CD14-positive monocyte (primary cell): ENCODE data around the gene FADS2. TPM values are rescaled to one million over a fixed set of nuclear protein-coding genes. Genes with fewer than 3 reads are reported as not detected.

Experiments
- DNase-seq, 3 donors: peaks; one replicate each; pipeline ENCODE4 v3.0.0-alpha.2; 2011 to 2022
- H2AFZ ChIP-seq: 2 replicates; pipeline ENCODE4 v1.6.0; 2012; ENCODE audit warnings: mild to moderate bottlenecking, low read depth, low read length, inconsistent platforms; ENCODE audit not compliant: insufficient read depth, poor library complexity, severe bottlenecking
- H3K27ac ChIP-seq, 2 donors: 1 replicate in 1 of 2; 2 replicates in 1 of 2; pipeline ENCODE4 v1.5.1; 2012 to 2013; ENCODE audit warnings: low read length in 2 of 2, control low read depth in 1 of 2, inconsistent platforms in 1 of 2, low read depth in 1 of 2, mild to moderate bottlenecking in 1 of 2
- H3K27me3 ChIP-seq, 2 donors: one replicate each; pipeline versions ENCODE4 v1.6.0 to v1.6.1; 2011 to 2013; ENCODE audit warnings: low read length in 2 of 2; ENCODE audit not compliant: control insufficient read depth in 2 of 2, insufficient read depth in 2 of 2
- H3K36me3 ChIP-seq, 2 donors: replicated peaks in 1 of 2; 1 replicate in 1 of 2; 2 replicates in 1 of 2; pipeline versions ENCODE4 v1.5.1 to v1.6.1; 2012 to 2013; ENCODE audit warnings: low read length in 2 of 2, control low read depth in 1 of 2, inconsistent platforms in 1 of 2, mild to moderate bottlenecking in 1 of 2; ENCODE audit not compliant: insufficient read depth in 2 of 2, control insufficient read depth in 1 of 2
- H3K4me1 ChIP-seq, 2 donors: 1 replicate in 1 of 2; 2 replicates in 1 of 2; pipeline versions ENCODE4 v1.5.1 to v1.6.1; 2012 to 2013; ENCODE audit warnings: low read length in 2 of 2, control low read depth in 1 of 2, inconsistent platforms in 1 of 2, mild to moderate bottlenecking in 1 of 2, moderate library complexity in 1 of 2; ENCODE audit not compliant: insufficient read depth in 2 of 2, control insufficient read depth in 1 of 2
- H3K4me2 ChIP-seq: replicated peaks from 2 replicates; pipeline ENCODE3; 2012; ENCODE audit warnings: low read length, moderate library complexity, mild to moderate bottlenecking; ENCODE audit not compliant: poor library complexity, severe bottlenecking; ENCODE audit errors: extremely low read depth
- H3K4me3 ChIP-seq, 3 experiments: fragments of 200-600 bp in 1 of 3; sonication (generic) in 1 of 3; replicated peaks in 1 of 3; 1 replicate in 2 of 3; 2 replicates in 1 of 3; pipeline ENCODE4 v1.5.1; 2011 to 2013; ENCODE audit warnings: low read length in 3 of 3, mild to moderate bottlenecking in 3 of 3, control low read depth in 2 of 3, low read depth in 2 of 3, inconsistent platforms in 1 of 3, moderate library complexity in 1 of 3
- H3K79me2 ChIP-seq: 2 replicates; pipeline ENCODE4 v1.6.0; 2012; ENCODE audit warnings: mild to moderate bottlenecking, control low read depth, inconsistent platforms, low read length, moderate library complexity; ENCODE audit not compliant: insufficient read depth
- H3K9ac ChIP-seq: 2 replicates; pipeline ENCODE4 v1.6.0; 2017; ENCODE audit warnings: low read length, mild to moderate bottlenecking; ENCODE audit not compliant: insufficient read depth, poor library complexity, severe bottlenecking
- H3K9me3 ChIP-seq, 2 donors: replicated peaks in 1 of 2; 1 replicate in 1 of 2; 2 replicates in 1 of 2; pipeline versions ENCODE4 v1.5.1 to v1.6.1; 2012 to 2013; ENCODE audit warnings: low read length in 2 of 2, control low read depth in 1 of 2; ENCODE audit not compliant: control insufficient read depth in 1 of 2, insufficient read depth in 1 of 2
- H4K20me1 ChIP-seq: 2 replicates; pipeline ENCODE4 v1.6.0; 2012; ENCODE audit warnings: mild to moderate bottlenecking, low read length, control low read depth, moderate library complexity; ENCODE audit not compliant: insufficient read depth
- H3K27ac Mint-ChIP-seq, 7 donors: one replicate each; pipeline ENCODE4 v1.8.0; 2020; ENCODE audit warnings: mild to moderate bottlenecking in 7 of 7, mixed read lengths in 7 of 7, moderate library complexity in 6 of 7, inconsistent platforms in 2 of 7
- H3K27me3 Mint-ChIP-seq, 3 donors: one replicate each; pipeline ENCODE4 v1.8.0; 2021 to 2022; ENCODE audit warnings: low read depth in 3 of 3, mild to moderate bottlenecking in 3 of 3, mixed read lengths in 3 of 3, moderate library complexity in 3 of 3, inconsistent platforms in 1 of 3
- H3K36me3 Mint-ChIP-seq, 2 donors: one replicate each; pipeline ENCODE4 v1.8.0; 2020; ENCODE audit warnings: mixed read lengths in 2 of 2, inconsistent platforms in 1 of 2, mild to moderate bottlenecking in 1 of 2
- H3K4me1 Mint-ChIP-seq: one replicate; pipeline ENCODE4 v1.8.0; 2020; ENCODE audit warnings: mild to moderate bottlenecking, mixed read lengths
- H3K4me3 Mint-ChIP-seq, 2 donors: one replicate each; pipeline ENCODE4 v1.8.0; 2020; ENCODE audit warnings: mild to moderate bottlenecking in 2 of 2, mixed read lengths in 2 of 2, moderate library complexity in 1 of 2
- H3K9me3 Mint-ChIP-seq, 7 donors: one replicate each; pipeline ENCODE4 v1.8.0; 2020 to 2022; ENCODE audit warnings: mixed read lengths in 7 of 7, mild to moderate bottlenecking in 6 of 7, moderate library complexity in 6 of 7, inconsistent platforms in 2 of 7
- WGBS: methylation state at CpG from one replicate; pipeline ENCODE4 v1.1.5; 2013; ENCODE audit warnings: missing lambda C conversion rate; ENCODE audit not compliant: insufficient coverage; 5-methylcytosine and 5-hydroxymethylcytosine counted together
- intact Hi-C, 2 donors: fragments of 100-400 bp; cut with micrococcal nuclease; formaldehyde crosslinking; loops; one replicate each; pipeline versions ENCODE4 v1.15.0 to v1.15.1; 2023
- polyA plus RNA-seq, 3 donors: library from polyadenylated mRNA; depleted of rRNA in 1 of 3; unstranded in 2 of 3; stranded (reverse) in 1 of 3; fragments of 300-500 nt in 2 of 3; fragments of >200 nt in 1 of 3; fragmentation: Illumina TruSeq in 2 of 3; gene quantifications; 1 replicate in 2 of 3; 2 replicates in 1 of 3; pipeline ENCODE4 v1.2.3, GENCODE V29; 2012 to 2021
- TF ChIP-seq, protein P1 (sequence below): fragments of 200-600 bp; IDR thresholded peaks from one replicate; pipeline ENCODE4 v1.8.0; 2022; ENCODE audit warnings: antibody characterized with exemption, mild to moderate bottlenecking

FADS2 gene
- polyA plus RNA-seq, 3 donors = 5.1 to 19.9 (median 6.4) TPM

DNA sequence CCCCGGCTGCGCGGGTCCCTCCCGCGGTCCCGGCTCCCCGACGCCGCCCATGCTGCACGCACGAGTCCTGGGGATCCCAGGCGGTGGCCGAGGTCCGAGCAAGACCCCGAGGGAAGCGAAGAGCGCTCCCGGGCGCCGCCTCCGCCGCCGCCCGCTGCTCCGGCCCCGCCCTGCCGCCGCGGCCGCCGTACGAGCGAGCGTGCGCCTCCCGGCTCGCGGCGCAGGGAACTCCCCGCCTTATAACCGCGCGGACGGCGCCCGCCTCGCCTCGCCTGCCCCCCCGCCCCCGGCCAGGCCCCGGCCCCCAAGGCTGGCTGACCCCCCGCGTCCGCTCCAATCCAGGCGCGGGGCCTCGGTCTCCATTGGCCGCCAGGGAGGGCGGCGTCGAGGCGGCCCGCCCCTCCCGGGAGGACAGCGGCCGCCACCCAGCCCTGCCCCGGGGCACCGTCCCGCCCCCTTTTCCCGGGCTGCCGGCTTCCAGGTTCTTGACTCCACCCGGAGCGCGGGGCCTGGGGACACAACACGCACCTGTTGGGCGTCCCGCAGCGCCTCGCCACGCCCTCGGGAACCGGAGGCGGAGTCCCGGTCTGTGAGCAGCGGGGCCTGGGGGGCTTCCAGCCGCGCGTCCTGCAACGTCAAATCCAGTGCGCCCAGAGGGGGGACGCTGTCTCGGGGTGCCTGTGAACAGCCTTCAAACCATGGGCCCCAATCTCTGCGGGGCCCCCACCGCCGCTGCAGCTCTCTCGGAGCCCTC lies 63.4 kb downstream of the FADS2 start, which contains the start of gene FADS3:
TSS of gene FADS3 (minus strand) at position 215 of the 754 bp plus-strand sequence. CDS start at position 51, 164 bp downstream.
- DNase-seq = peak; percentile 44 to 49 (median 45)
- Mint-ChIP-seq H3K4me3 (peak within 1 kb of the TSS; percentile 79 to 88), H3K36me3 (no peaks in the 10 kb centered on the region), H3K4me1 (peaks cover 23% of the 10 kb centered on the region), H3K9me3 (peaks cover 0 to 5% (median 2%) of the 10 kb centered on the region in 7 donors), H3K27ac (peak within 1 kb of the TSS in 6 of 7 donors; percentile 21 to 86 (median 72)), H3K27me3 (peaks cover 9 to 18% (median 17%) of the 10 kb centered on the region in 3 donors)
- intact Hi-C loops = loop anchor here in 1 of 2 donors (5.0 kb wide), 1 partner anchor 94 kb away; no protein-coding TSS in a partner anchor
- no peaks in the 10 kb centered on the region for H3K36me3 ChIP-seq
- peak within 1 kb of the TSS; percentile 95 for H3K4me2 ChIP-seq
- TF ChIP-seq, protein P1, sequence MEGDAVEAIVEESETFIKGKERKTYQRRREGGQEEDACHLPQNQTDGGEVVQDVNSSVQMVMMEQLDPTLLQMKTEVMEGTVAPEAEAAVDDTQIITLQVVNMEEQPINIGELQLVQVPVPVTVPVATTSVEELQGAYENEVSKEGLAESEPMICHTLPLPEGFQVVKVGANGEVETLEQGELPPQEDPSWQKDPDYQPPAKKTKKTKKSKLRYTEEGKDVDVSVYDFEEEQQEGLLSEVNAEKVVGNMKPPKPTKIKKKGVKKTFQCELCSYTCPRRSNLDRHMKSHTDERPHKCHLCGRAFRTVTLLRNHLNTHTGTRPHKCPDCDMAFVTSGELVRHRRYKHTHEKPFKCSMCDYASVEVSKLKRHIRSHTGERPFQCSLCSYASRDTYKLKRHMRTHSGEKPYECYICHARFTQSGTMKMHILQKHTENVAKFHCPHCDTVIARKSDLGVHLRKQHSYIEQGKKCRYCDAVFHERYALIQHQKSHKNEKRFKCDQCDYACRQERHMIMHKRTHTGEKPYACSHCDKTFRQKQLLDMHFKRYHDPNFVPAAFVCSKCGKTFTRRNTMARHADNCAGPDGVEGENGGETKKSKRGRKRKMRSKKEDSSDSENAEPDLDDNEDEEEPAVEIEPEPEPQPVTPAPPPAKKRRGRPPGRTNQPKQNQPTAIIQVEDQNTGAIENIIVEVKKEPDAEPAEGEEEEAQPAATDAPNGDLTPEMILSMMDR = no peak
- H3K27ac ChIP-seq = peak within 1 kb of the TSS in 1 of 2 donors; percentile 23
- H3K27me3 ChIP-seq = peaks cover 0 to 19% of the 10 kb centered on the region in 2 donors
- peak within 1 kb of the TSS; percentile 87 for H2AFZ ChIP-seq
- H3K4me3 ChIP-seq = peak within 1 kb of the TSS; percentile 58 to 79 (median 60)
- H3K4me1 ChIP-seq = peaks cover 12 to 28% of the 10 kb centered on the region in 2 donors
- no peaks in the 10 kb centered on the region for H3K9me3 ChIP-seq
- under 1% methylated on average over 91 of the region's 96 CpGs for WGBS
- no peaks in the 10 kb centered on the region for H4K20me1 ChIP-seq
- H3K79me2 ChIP-seq = no peaks in the 10 kb centered on the region
- peak within 1 kb of the TSS; percentile 66 for H3K9ac ChIP-seq

DNA sequence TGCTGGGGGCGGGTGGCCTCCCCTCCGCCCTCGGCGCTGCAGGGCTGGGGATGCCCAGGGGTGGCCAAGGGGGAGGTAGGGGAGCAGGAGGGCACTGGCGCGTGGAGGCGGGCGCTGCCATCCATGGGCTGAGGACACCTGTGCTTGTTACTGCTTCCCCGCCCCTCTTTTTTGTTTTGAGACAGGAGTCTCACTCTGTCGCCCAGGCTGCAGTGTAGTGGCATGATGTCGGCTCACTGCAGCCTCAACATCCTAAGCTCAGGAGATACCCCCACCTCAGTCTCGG lies 63.9 kb downstream of the FADS2 start:
- H3K4me3 ChIP-seq = peak overlapping the region; percentile 28 to 79 (median 32)
- peak overlapping the region; percentile 87 for H2AFZ ChIP-seq
- no peaks in the 10 kb centered on the region for H3K36me3 Mint-ChIP-seq
- no peak overlapping the region for H3K27ac ChIP-seq
- peak overlapping the region; percentile 67 for H3K4me3 Mint-ChIP-seq
- H3K27me3 ChIP-seq = peaks cover 0 to 19% of the 10 kb centered on the region in 2 donors
- H3K4me1 Mint-ChIP-seq = peaks cover 23% of the 10 kb centered on the region
- peak overlapping the region; percentile 66 for H3K9ac ChIP-seq
- peak overlapping the region; percentile 95 for H3K4me2 ChIP-seq
- H3K4me1 ChIP-seq = peaks cover 12 to 28% of the 10 kb centered on the region in 2 donors
- H3K79me2 ChIP-seq = no peaks in the 10 kb centered on the region
- H3K9me3 Mint-ChIP-seq = peaks cover 0 to 2% (median 0%) of the 10 kb centered on the region in 7 donors
- no peaks in the 10 kb centered on the region for H3K36me3 ChIP-seq
- H3K27ac Mint-ChIP-seq = no peak overlapping the region
- TF ChIP-seq, protein P1 = no peak
- no peaks in the 10 kb centered on the region for H3K9me3 ChIP-seq
- intact Hi-C loops = loop anchor here in 1 of 2 donors (5.0 kb wide), 1 partner anchor 95 kb away; no protein-coding TSS in a partner anchor
- no peaks in the 10 kb centered on the region for H4K20me1 ChIP-seq
- H3K27me3 Mint-ChIP-seq = peaks cover 9 to 18% (median 17%) of the 10 kb centered on the region in 3 donors
- 13% methylated on average over 3 of the region's 12 CpGs for WGBS
- no peak for DNase-seq
